WERI-Rb-1 (cell line): ENCODE measurements around the gene SF3A1.

Source experiments
- DNase-seq: peaks from one replicate; pipeline ENCODE4 v3.0.0-alpha.2; 2020
- H3K27ac ChIP-seq: fragments of 250-450 bp; sonication (Bioruptor Pico); 2 replicates; pipeline ENCODE4 v1.5.1; 2020; ENCODE audit warnings: mild to moderate bottlenecking, moderate library complexity
- H3K27me3 ChIP-seq: fragments of 250-450 bp; sonication (Bioruptor Pico); 2 replicates; pipeline ENCODE4 v1.5.1; 2021; ENCODE audit warnings: mild to moderate bottlenecking, low read depth, moderate library complexity; ENCODE audit not compliant: insufficient read depth, severe bottlenecking
- H3K36me3 ChIP-seq: fragments of 250-450 bp; sonication (Bioruptor Pico); 2 replicates; pipeline ENCODE4 v1.5.1; 2020; ENCODE audit warnings: mild to moderate bottlenecking, moderate library complexity
- H3K4me3 ChIP-seq: 2 replicates; pipeline ENCODE4 v1.5.1; 2011; ENCODE audit warnings: low read depth, mild to moderate bottlenecking, control low read depth, low read length
- H3K9me3 ChIP-seq: fragments of 250-450 bp; sonication (Bioruptor Pico); 2 replicates; pipeline ENCODE4 v1.5.1; 2021; ENCODE audit warnings: mild to moderate bottlenecking, moderate library complexity; ENCODE audit not compliant: severe bottlenecking
- TF ChIP-seq, protein P1 (sequence below): IDR thresholded peaks from 2 replicates; pipeline ENCODE4 v1.5.1; 2011; ENCODE audit warnings: low read depth, mild to moderate bottlenecking, control low read depth, inconsistent platforms, low read length

The SF3A1 gene

DNA sequence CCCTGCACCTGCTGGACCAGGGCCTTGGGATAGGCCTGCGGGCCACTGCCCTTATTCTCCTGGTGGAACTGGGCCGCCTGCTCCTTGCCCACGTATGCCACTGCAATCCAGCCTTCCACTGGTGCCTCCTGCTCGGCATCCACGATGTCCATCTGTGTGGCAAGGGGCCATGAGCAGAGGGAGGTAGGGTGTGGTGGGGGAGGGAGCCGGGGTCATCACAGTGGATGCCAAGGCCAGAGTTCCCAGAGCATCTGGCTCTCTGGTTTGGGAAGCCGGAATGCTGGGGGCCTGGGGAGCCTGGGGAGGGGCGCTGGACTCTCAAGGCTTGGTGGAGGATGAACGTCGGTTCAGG is 29.9 kb upstream of the SF3A1 start:
- TF ChIP-seq, protein P1, sequence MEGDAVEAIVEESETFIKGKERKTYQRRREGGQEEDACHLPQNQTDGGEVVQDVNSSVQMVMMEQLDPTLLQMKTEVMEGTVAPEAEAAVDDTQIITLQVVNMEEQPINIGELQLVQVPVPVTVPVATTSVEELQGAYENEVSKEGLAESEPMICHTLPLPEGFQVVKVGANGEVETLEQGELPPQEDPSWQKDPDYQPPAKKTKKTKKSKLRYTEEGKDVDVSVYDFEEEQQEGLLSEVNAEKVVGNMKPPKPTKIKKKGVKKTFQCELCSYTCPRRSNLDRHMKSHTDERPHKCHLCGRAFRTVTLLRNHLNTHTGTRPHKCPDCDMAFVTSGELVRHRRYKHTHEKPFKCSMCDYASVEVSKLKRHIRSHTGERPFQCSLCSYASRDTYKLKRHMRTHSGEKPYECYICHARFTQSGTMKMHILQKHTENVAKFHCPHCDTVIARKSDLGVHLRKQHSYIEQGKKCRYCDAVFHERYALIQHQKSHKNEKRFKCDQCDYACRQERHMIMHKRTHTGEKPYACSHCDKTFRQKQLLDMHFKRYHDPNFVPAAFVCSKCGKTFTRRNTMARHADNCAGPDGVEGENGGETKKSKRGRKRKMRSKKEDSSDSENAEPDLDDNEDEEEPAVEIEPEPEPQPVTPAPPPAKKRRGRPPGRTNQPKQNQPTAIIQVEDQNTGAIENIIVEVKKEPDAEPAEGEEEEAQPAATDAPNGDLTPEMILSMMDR, result no peak
- peak overlapping the region; percentile 53 for H3K4me3 ChIP-seq
- no peaks in the 10 kb centered on the region for H3K9me3 ChIP-seq
- H3K36me3 ChIP-seq, result 0 out of 2 replicates have a peak, but pooled peaks cover 3% of the 10 kb centered on the region
- H3K27ac ChIP-seq, result peak overlapping the region; percentile 70
- DNase-seq, result no peak
- H3K27me3 ChIP-seq, result no peaks in the 10 kb centered on the region

- H3K36me3 ChIP-seq, result 0 out of 2 replicates have a peak, but pooled peaks cover 3% of the 10 kb centered on the region
- H3K27ac ChIP-seq, result peak overlapping the region; percentile 70
- H3K4me3 ChIP-seq, result no peak overlapping the region
- H3K27me3 ChIP-seq, result no peaks in the 10 kb centered on the region
- H3K9me3 ChIP-seq, result no peaks in the 10 kb centered on the region
- DNase-seq, result no peak
- TF ChIP-seq, protein P1, result no peak
These were observed 29.2 kb upstream of the SF3A1 start for GRCh38 chr22:30385942-30386341.

DNA sequence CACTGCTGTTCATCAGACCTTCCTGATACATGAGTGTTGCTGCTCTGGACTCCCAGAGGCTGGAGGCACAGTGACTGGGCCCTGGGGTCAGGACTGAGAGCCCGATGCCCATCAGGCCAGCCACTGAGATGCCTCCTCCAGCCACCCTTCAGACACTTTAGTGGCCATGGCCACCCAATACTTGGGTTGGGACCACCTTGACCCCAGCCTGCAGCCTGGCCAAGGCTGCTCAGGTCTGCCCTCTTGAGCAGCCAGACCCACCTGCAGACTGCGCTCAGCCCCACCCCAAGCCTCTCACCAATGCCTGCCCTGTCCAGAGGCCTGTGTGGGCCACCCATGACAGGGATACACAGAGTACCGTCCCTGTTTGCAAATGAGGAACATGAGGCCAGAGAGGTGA is 26.4 kb upstream of the SF3A1 start:
- Histone ChIP-seq H3K4me3 (no peak overlapping the region), H3K36me3 (peaks cover 4% of the 10 kb centered on the region), H3K9me3 (no peaks in the 10 kb centered on the region), H3K27ac (no peak overlapping the region), H3K27me3 (no peaks in the 10 kb centered on the region)
- TF ChIP-seq, protein P1, result no peak
- no peak for DNase-seq

- peaks cover 9% of the 10 kb centered on the region for H3K36me3 ChIP-seq
- TF ChIP-seq, protein P1, result no peak
- no peak for DNase-seq
- no peak overlapping the region for H3K27ac ChIP-seq
- no peaks in the 10 kb centered on the region for H3K27me3 ChIP-seq
- no peak overlapping the region for H3K4me3 ChIP-seq
- no peaks in the 10 kb centered on the region for H3K9me3 ChIP-seq
These were observed 25.6 kb upstream of the SF3A1 start for GRCh38 chr22:30382340-30382739.

DNA sequence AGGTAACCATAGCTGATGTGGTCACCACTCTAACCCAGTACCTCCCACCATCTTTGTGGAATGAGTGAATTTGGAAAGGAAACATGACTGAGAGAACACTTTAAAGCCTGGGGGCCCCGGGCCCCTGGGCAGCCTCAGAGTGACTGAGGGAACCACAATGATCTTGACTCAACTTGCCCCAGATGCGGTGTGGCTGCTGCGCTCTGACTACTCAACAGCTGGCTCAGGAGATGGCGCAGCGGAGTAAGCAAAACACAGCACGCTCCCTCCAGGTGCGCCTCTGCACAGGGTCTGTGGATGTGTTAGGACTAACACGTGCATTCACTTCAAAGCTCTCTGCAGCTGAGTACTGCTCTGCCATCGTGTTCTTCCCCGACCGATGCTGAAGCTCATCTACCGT is 24.6 kb upstream of the SF3A1 start:
- TF ChIP-seq, protein P1, result no peak
- Histone ChIP-seq H3K27me3 (no peaks in the 10 kb centered on the region), H3K27ac (no peak overlapping the region), H3K9me3 (no peaks in the 10 kb centered on the region), H3K4me3 (no peak overlapping the region), H3K36me3 (peaks cover 11% of the 10 kb centered on the region)
- DNase-seq, result no peak

DNA sequence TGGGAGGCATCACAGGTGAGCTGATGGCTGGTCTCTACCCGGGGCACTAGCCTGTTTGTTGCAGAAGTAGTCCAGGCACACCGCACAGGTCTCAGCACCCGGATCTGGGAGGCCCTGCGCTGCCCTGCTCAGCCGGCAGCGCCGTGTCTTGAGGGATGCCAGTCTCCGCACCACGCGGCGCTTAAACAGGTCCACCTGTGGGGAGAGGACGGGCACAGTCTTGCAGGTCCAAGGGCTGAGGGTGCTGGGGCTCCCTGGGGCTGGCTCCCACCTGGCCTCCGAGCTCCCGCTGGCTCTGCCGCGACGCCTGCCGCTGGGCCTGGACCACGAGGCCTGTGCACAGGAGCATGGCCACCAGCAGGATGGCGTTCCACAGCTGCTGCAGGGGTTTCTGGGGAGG is 23.3 kb upstream of the SF3A1 start:
- H3K27ac ChIP-seq, result no peak overlapping the region
- H3K27me3 ChIP-seq, result no peaks in the 10 kb centered on the region
- H3K9me3 ChIP-seq, result no peaks in the 10 kb centered on the region
- DNase-seq, result no peak
- no peak overlapping the region for H3K4me3 ChIP-seq
- TF ChIP-seq, protein P1, result no peak
- peaks cover 11% of the 10 kb centered on the region for H3K36me3 ChIP-seq
